Measurements from ENCODE around the gene MYO3B. TPM values are rescaled to one million over a fixed set of nuclear protein-coding genes. Genes with fewer than 3 reads are reported as not detected.
"Not testable (repeated sequence)": the region's sequence is repeated elsewhere in the genome, so short reads cannot be mapped to it uniquely, and the experiment has no call there.

MYO3B gene
- total RNA-seq, 2 experiments from 2014 or later = 0.17 TPM; not detected in 1

GRCh38 chr2:170425281-170425751, 247.4 kb downstream of the MYO3B start:
- CTCF ChIA-PET = interaction anchor here (0.6 to 1.3 kb wide), 2 partner anchors 16 to 411 kb away, joined by 3 to 4 read pairs; no protein-coding TSS in a partner anchor
- no peak for DNase-seq
- Mint-ChIP-seq H3K9me3 (no peaks in the 10 kb centered on the region), H3K36me3 (ENCODE audit: low read depth) (no peaks in the 10 kb centered on the region), H3K27me3 (ENCODE audit: low read depth) (peaks cover 12% of the 10 kb centered on the region), H3K4me3 (no peak overlapping the region), H3K27ac (no peak overlapping the region), H3K4me1 (ENCODE audit: low read depth) (no peaks in the 10 kb centered on the region)
- intact Hi-C loops (cut with micrococcal nuclease) = no loop called here

GRCh38 chr2:170428868-170429267, 250.9 kb downstream of the MYO3B start:
- H3K9me3 Mint-ChIP-seq = no peaks in the 10 kb centered on the region
- no peak overlapping the region for H3K4me3 Mint-ChIP-seq
- H3K27me3 Mint-ChIP-seq (ENCODE audit: low read depth) = peaks cover 2% of the 10 kb centered on the region
- CTCF ChIA-PET = interaction anchor here (0.6 to 0.9 kb wide), 2 partner anchors 20 to 50 kb away, joined by 3 read pairs; no protein-coding TSS in a partner anchor
- no peak overlapping the region for H3K27ac Mint-ChIP-seq
- no peak for DNase-seq
- intact Hi-C loops (cut with micrococcal nuclease) = no loop called here
- no peaks in the 10 kb centered on the region for H3K36me3 Mint-ChIP-seq (ENCODE audit: low read depth)
- H3K4me1 Mint-ChIP-seq (ENCODE audit: low read depth) = no peaks in the 10 kb centered on the region

GRCh38 chr2:170432823-170433222, 254.9 kb downstream of the MYO3B start:
- Mint-ChIP-seq H3K9me3 (no peaks in the 10 kb centered on the region), H3K36me3 (ENCODE audit: low read depth) (no peaks in the 10 kb centered on the region), H3K27me3 (ENCODE audit: low read depth) (peaks cover 10% of the 10 kb centered on the region), H3K4me3 (no peak overlapping the region), H3K4me1 (ENCODE audit: low read depth) (peaks cover 20% of the 10 kb centered on the region), H3K27ac (no peak overlapping the region)
- no peak for DNase-seq
- CTCF ChIA-PET = no interaction called here
- intact Hi-C loops (cut with micrococcal nuclease) = no loop called here

- no peak overlapping the region for H3K4me3 Mint-ChIP-seq
- H3K36me3 Mint-ChIP-seq (ENCODE audit: low read depth) = no peaks in the 10 kb centered on the region
- peaks cover 20% of the 10 kb centered on the region for H3K4me1 Mint-ChIP-seq (ENCODE audit: low read depth)
- CTCF ChIA-PET = no interaction called here
- intact Hi-C loops (cut with micrococcal nuclease) = no loop called here
- no peaks in the 10 kb centered on the region for H3K9me3 Mint-ChIP-seq
- no peak for DNase-seq
- H3K27me3 Mint-ChIP-seq (ENCODE audit: low read depth) = peaks cover 10% of the 10 kb centered on the region
- H3K27ac Mint-ChIP-seq = no peak overlapping the region
Observed at GRCh38 chr2:170433448-170433847, 255.5 kb downstream of the MYO3B start.

GRCh38 chr2:170434396-170434795, 256.4 kb downstream of the MYO3B start:
- CTCF ChIA-PET; H3K36me3 Mint-ChIP-seq (ENCODE audit: low read depth); DNase-seq; H3K9me3 Mint-ChIP-seq; intact Hi-C loops (cut with micrococcal nuclease); H3K27me3 Mint-ChIP-seq (ENCODE audit: low read depth); H3K4me3 Mint-ChIP-seq; H3K27ac Mint-ChIP-seq: not testable (repeated sequence)
- peaks cover 20% of the 10 kb centered on the region for H3K4me1 Mint-ChIP-seq (ENCODE audit: low read depth)

- Mint-ChIP-seq H3K4me1 (ENCODE audit: low read depth) (peaks cover 20% of the 10 kb centered on the region), H3K27ac (no peak overlapping the region), H3K9me3 (no peaks in the 10 kb centered on the region), H3K36me3 (ENCODE audit: low read depth) (no peaks in the 10 kb centered on the region), H3K27me3 (ENCODE audit: low read depth) (peaks cover 10% of the 10 kb centered on the region), H3K4me3 (no peak overlapping the region)
- DNase-seq = peak; percentile 12
- CTCF ChIA-PET = interaction anchor here (1.0 kb wide), 1 partner anchor 26 kb away, joined by 3 read pairs; no protein-coding TSS in a partner anchor
- intact Hi-C loops (cut with micrococcal nuclease) = loop anchor here (1.0 kb wide), 1 partner anchor 380 kb away; no protein-coding TSS in a partner anchor
Observed at GRCh38 chr2:170434900-170435621, 257.1 kb downstream of the MYO3B start.

- CTCF ChIA-PET = no interaction called here
- H3K4me3 Mint-ChIP-seq = no peak overlapping the region
- no peak overlapping the region for H3K27ac Mint-ChIP-seq
- H3K4me1 Mint-ChIP-seq (ENCODE audit: low read depth) = peaks cover 20% of the 10 kb centered on the region
- no peak for DNase-seq
- H3K27me3 Mint-ChIP-seq (ENCODE audit: low read depth) = peaks cover 12% of the 10 kb centered on the region
- intact Hi-C loops (cut with micrococcal nuclease) = no loop called here
- no peaks in the 10 kb centered on the region for H3K36me3 Mint-ChIP-seq (ENCODE audit: low read depth)
- no peaks in the 10 kb centered on the region for H3K9me3 Mint-ChIP-seq
Observed at GRCh38 chr2:170436077-170436943, 258.4 kb downstream of the MYO3B start.

GRCh38 chr2:170446078-170446477, 268.1 kb downstream of the MYO3B start:
- intact Hi-C loops (cut with micrococcal nuclease) = no loop called here
- CTCF ChIA-PET = interaction anchor here (0.8 kb wide), 1 partner anchor 37 kb away, joined by 3 read pairs; no protein-coding TSS in a partner anchor
- no peak for DNase-seq
- Mint-ChIP-seq H3K36me3 (ENCODE audit: low read depth) (no peaks in the 10 kb centered on the region), H3K4me1 (ENCODE audit: low read depth) (no peaks in the 10 kb centered on the region), H3K9me3 (peaks cover 6% of the 10 kb centered on the region), H3K4me3 (no peak overlapping the region), H3K27ac (no peak overlapping the region), H3K27me3 (ENCODE audit: low read depth) (peaks cover 13% of the 10 kb centered on the region)

- DNase-seq = no peak
- no peak overlapping the region for H3K4me3 Mint-ChIP-seq
- no peaks in the 10 kb centered on the region for H3K36me3 Mint-ChIP-seq (ENCODE audit: low read depth)
- intact Hi-C loops (cut with micrococcal nuclease) = no loop called here
- peaks cover 3% of the 10 kb centered on the region for H3K27me3 Mint-ChIP-seq (ENCODE audit: low read depth)
- no peak overlapping the region for H3K27ac Mint-ChIP-seq
- H3K4me1 Mint-ChIP-seq (ENCODE audit: low read depth) = no peaks in the 10 kb centered on the region
- CTCF ChIA-PET = no interaction called here
- H3K9me3 Mint-ChIP-seq = peaks cover 6% of the 10 kb centered on the region
Observed at GRCh38 chr2:170449034-170449433, 271.1 kb downstream of the MYO3B start.

GRCh38 chr2:170454471-170455372, 276.8 kb downstream of the MYO3B start:
- Mint-ChIP-seq H3K9me3 (no peaks in the 10 kb centered on the region), H3K4me1 (ENCODE audit: low read depth) (no peaks in the 10 kb centered on the region), H3K27ac (no peak overlapping the region), H3K27me3 (ENCODE audit: low read depth) (peaks cover 2% of the 10 kb centered on the region), H3K36me3 (ENCODE audit: low read depth) (no peaks in the 10 kb centered on the region), H3K4me3 (no peak overlapping the region)
- CTCF ChIA-PET = interaction anchor here (0.5 kb wide), 1 partner anchor 300 kb away, joined by 5 read pairs; no protein-coding TSS in a partner anchor
- intact Hi-C loops (cut with micrococcal nuclease) = no loop called here
- DNase-seq = no peak

GRCh38 chr2:170455617-170456426, 277.9 kb downstream of the MYO3B start:
- no peaks in the 10 kb centered on the region for H3K9me3 Mint-ChIP-seq
- no peak overlapping the region for H3K27ac Mint-ChIP-seq
- no peaks in the 10 kb centered on the region for H3K4me1 Mint-ChIP-seq (ENCODE audit: low read depth)
- DNase-seq = no peak
- H3K27me3 Mint-ChIP-seq (ENCODE audit: low read depth) = peaks cover 2% of the 10 kb centered on the region
- H3K36me3 Mint-ChIP-seq (ENCODE audit: low read depth) = no peaks in the 10 kb centered on the region
- CTCF ChIA-PET = interaction anchor here (0.5 kb wide), 1 partner anchor 299 kb away, joined by 5 read pairs; no protein-coding TSS in a partner anchor
- intact Hi-C loops (cut with micrococcal nuclease) = no loop called here
- H3K4me3 Mint-ChIP-seq = no peak overlapping the region

Data from activated naive CD4-positive, alpha-beta T cell treated with anti-CD3 and anti-CD28 coated beads for 36 hours (primary cell).